ENCODE data around the gene SEC63.
A peak's percentile ranks its signal among the peaks of the same experiment; 100 is the strongest.

The SEC63 gene

DNA sequence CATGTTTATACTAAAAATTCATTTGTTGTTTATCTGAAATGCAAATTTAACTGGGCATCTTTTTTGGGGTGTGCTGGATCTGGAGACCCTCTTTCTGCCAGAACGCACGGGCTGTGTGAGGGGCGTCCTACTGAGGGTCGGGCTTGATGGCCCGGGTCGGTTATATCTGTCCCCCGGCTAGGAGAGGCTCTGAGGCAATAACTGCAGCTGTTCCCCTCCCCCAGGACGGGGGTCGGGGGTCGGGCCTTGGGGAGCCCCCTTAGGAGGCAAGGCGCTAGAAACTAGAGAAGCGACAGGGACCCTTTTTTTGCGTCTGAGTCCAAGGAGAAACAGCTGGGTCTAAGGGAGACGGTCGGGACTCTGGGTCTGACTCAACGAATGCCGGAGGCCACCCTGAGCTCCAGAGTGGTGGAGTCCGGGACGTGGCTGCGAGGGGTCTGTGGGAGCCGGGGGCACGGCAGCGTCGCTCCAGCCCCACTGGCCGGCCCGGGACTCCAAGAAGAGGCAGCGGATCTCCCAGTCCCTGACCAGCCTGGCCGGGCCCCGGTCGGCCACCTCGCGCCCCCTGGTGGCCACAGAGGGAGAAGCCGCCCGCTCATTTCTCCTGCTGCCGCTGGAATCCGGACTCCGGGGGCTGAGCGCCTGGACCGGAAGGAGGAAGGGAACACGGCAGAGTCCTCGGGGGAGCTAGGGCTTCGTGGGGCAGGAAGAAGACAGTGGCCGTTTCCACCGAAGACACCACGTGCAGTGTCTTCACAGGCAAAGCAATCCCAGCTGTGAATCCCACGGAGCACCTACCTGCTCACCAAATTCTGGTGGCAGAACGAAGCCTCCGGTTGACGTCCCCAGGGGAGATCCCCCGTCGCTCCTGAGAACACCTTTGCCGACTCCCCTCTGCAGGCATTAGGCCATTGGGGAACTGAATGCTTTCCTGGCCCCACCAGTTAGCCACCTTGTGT lies 109.9 kb downstream of the SEC63 start:
- H3K4me3 ChIP-seq (ENCODE audit: control insufficient read depth, low read depth, low read length), result peak overlapping the region; percentile 55
- TF ChIP-seq, protein P1, sequence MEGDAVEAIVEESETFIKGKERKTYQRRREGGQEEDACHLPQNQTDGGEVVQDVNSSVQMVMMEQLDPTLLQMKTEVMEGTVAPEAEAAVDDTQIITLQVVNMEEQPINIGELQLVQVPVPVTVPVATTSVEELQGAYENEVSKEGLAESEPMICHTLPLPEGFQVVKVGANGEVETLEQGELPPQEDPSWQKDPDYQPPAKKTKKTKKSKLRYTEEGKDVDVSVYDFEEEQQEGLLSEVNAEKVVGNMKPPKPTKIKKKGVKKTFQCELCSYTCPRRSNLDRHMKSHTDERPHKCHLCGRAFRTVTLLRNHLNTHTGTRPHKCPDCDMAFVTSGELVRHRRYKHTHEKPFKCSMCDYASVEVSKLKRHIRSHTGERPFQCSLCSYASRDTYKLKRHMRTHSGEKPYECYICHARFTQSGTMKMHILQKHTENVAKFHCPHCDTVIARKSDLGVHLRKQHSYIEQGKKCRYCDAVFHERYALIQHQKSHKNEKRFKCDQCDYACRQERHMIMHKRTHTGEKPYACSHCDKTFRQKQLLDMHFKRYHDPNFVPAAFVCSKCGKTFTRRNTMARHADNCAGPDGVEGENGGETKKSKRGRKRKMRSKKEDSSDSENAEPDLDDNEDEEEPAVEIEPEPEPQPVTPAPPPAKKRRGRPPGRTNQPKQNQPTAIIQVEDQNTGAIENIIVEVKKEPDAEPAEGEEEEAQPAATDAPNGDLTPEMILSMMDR (conservative IDR thresholded peaks at IDR 0.05; ENCODE audit: control insufficient read depth, insufficient read depth, low read depth, low read length), result peak; percentile 70
- DNase-seq (ENCODE audit: low read depth), result peak; percentile 69

DNA sequence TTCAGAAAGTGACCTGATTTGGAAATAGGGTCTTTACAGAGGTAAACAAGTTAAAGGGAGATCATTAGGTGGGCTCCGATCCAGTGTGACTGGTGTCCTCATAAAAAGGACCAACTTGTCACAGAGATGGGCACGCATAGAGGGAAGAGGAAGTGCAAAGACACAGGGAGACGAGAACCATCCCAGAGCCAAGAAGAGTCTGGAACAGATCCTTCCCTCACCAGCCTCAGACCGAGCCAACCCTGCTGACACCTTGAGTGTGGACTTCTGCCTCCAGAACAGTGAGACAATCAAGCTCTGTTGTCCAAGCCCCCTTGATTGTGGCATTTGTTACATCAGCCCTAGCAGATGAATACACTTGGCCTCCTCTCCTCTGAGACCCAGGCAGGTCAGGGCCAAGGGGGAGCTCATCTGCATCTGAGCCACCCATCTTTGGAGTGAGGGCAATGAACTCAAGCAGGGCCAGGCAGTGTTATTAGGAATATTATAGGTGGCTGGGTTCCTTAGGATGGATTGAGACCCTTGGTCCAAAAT lies 111.7 kb downstream of the SEC63 start:
- TF ChIP-seq, protein P1 (conservative IDR thresholded peaks at IDR 0.05; ENCODE audit: control insufficient read depth, insufficient read depth, low read depth, low read length), result no peak
- H3K4me3 ChIP-seq (ENCODE audit: control insufficient read depth, low read depth, low read length), result no peak overlapping the region
- no peak for DNase-seq (ENCODE audit: low read depth)

DNA sequence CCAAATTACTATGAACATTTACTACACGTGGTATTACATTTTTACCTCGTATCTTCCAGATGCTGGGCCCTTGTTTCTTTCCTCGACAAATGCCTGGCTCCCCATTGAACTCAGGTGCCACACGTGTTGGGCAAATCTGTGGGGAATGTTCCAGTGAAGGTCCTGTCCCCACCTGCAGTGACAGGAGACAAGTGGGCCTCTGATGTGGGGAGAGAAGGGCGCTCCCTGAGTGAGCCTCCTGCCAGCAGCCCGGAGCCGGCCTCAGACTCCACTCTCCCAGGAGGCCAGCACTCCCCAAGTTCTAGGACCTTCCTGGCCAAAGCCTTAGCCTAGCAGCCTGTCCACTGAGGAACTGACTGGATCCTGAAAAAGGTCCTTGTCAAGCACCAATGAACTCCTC lies 112.2 kb downstream of the SEC63 start:
- DNase-seq (ENCODE audit: low read depth), result no peak
- no peak overlapping the region for H3K4me3 ChIP-seq (ENCODE audit: control insufficient read depth, low read depth, low read length)
- TF ChIP-seq, protein P1 (conservative IDR thresholded peaks at IDR 0.05; ENCODE audit: control insufficient read depth, insufficient read depth, low read depth, low read length), result no peak

DNA sequence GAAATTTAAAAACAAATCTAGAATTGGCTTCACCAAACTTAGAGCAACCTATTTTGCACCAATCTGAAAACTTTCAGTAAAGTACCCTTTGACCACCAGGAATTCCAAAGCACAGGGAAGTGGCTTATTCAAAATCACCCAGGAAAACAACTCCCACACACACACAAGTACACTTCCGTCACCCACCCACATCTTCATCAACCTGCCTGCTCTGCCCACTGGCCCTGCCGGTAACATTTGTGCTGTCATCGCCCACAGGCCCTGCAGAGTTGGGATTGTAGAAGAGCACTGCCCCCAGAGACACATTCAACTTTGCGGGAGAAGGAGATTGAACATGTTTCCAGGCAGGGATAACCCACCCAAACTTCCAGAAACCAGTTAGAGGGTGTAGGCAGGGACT lies 114.6 kb downstream of the SEC63 start:
- DNase-seq (ENCODE audit: low read depth), result peak; percentile 25
- TF ChIP-seq, protein P1 (conservative IDR thresholded peaks at IDR 0.05; ENCODE audit: control insufficient read depth, insufficient read depth, low read depth, low read length), result no peak
- H3K4me3 ChIP-seq (ENCODE audit: control insufficient read depth, low read depth, low read length), result no peak overlapping the region

DNA sequence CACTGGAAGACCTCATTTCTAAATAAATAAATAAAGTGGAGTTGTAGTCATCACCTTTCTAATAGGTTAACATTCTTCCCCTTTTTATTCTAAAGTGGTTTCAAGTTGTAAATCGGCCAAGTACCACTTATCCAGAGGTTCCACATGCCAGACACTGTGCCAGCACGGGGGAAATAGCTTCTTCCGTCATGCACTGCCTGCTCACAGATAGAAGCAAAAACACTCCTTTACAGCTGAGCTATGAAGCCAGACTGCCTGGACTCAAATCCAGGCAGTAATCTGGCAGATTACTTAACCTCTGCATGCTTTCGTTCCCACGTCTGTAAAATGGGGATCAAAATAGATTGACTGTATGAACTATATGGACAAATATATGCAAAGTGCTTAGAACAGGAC lies 116.7 kb downstream of the SEC63 start:
- H3K4me3 ChIP-seq (ENCODE audit: control insufficient read depth, low read depth, low read length), result no peak overlapping the region
- TF ChIP-seq, protein P1 (conservative IDR thresholded peaks at IDR 0.05; ENCODE audit: control insufficient read depth, insufficient read depth, low read depth, low read length), result no peak
- DNase-seq (ENCODE audit: low read depth), result no peak

DNA sequence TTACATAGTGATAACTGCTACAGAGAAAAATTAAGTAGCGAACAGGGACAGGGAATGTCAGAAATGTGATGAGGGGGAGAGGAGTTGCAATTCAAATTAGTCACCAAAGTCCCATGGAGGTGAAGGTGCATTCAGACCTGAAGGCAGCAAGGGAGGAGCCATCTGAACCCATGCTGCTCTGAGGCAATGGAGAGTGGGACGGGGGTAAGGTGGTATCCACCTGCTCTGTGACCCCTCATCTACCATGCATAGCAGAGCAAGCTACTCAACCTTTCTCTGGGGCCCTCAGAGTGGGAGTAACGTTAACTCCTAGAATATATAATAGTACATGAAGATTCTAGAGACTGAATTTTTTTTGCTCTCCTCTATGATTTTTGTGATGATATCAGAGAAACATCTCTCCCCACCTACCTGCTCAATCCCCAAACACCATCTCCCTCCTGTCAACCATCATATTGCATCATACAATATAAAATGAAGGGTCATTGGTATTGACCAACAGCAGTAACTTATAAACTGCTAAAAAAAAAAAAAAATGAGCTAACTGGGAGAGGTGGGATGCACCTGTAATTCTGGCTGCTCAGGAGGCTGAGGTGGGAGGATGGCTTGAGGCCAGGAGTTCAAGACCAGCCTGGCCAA lies 117.3 kb downstream of the SEC63 start:
- DNase-seq (ENCODE audit: low read depth), result no peak
- no peak overlapping the region for H3K4me3 ChIP-seq (ENCODE audit: control insufficient read depth, low read depth, low read length)
- TF ChIP-seq, protein P1 (conservative IDR thresholded peaks at IDR 0.05; ENCODE audit: control insufficient read depth, insufficient read depth, low read depth, low read length), result no peak

Measured in fibroblast of mammary gland (primary cell).